Measurements from ENCODE around the gene HSF2BP.
A peak's percentile ranks its signal among the peaks of the same experiment; 100 is the strongest.

Gene HSF2BP

GRCh38 chr21:43645136-43645891, 14.0 kb downstream of the HSF2BP start:
- peak; percentile 67 for TF ChIP-seq CTCF (conservative IDR thresholded peaks at IDR 0.05; ENCODE audit: low read depth)
- ChIA-PET POLR2A (ENCODE audit: low non-redundant PET) (interaction anchor here (0.7 kb wide), 1 partner anchor 282 kb away, joined by 3 read pairs; no protein-coding TSS in a partner anchor), CTCF (interaction anchor here (0.6 to 0.7 kb wide), 2 partner anchors 20 to 25 kb away, joined by 3 read pairs; no protein-coding TSS in a partner anchor)
- DNase-seq (ENCODE audit: low spot score) = peak; percentile 49
- H3K27ac ChIP-seq = no peak overlapping the region; the same call in 1 of the 2 replicates

GRCh38 chr21:43644609-43645008, 14.7 kb downstream of the HSF2BP start:
- CTCF ChIA-PET = interaction anchor here (0.7 kb wide), 1 partner anchor 285 kb away, joined by 3 read pairs; no protein-coding TSS in a partner anchor
- H3K27ac ChIP-seq = peak overlapping the region; percentile 51
- POLR2A ChIA-PET (ENCODE audit: low non-redundant PET) = no interaction called here
- DNase-seq (ENCODE audit: low spot score) = no peak
- TF ChIP-seq CTCF (conservative IDR thresholded peaks at IDR 0.05; ENCODE audit: low read depth) = no peak

GRCh38 chr21:43644071-43644470, 15.2 kb downstream of the HSF2BP start:
- DNase-seq (ENCODE audit: low spot score) = no peak
- no peak overlapping the region for H3K27ac ChIP-seq
- TF ChIP-seq CTCF (conservative IDR thresholded peaks at IDR 0.05; ENCODE audit: low read depth) = no peak
- ChIA-PET POLR2A (ENCODE audit: low non-redundant PET) (no interaction called here), CTCF (interaction anchor here (0.7 kb wide), 1 partner anchor 285 kb away, joined by 3 read pairs; no protein-coding TSS in a partner anchor)

- CTCF ChIA-PET = no interaction called here
- POLR2A ChIA-PET (ENCODE audit: low non-redundant PET) = no interaction called here
- peak overlapping the region; percentile 40 for H3K27ac ChIP-seq
- TF ChIP-seq CTCF (conservative IDR thresholded peaks at IDR 0.05; ENCODE audit: low read depth) = no peak
- DNase-seq (ENCODE audit: low spot score) = no peak
These were observed 16.1 kb downstream of the HSF2BP start for GRCh38 chr21:43643193-43643592.

GRCh38 chr21:43640400-43640799, 18.9 kb downstream of the HSF2BP start:
- no peak for TF ChIP-seq CTCF (conservative IDR thresholded peaks at IDR 0.05; ENCODE audit: low read depth)
- CTCF ChIA-PET = interaction anchor here (0.6 to 0.7 kb wide), 2 partner anchors 17 to 45 kb away, joined by 3 to 4 read pairs; no protein-coding TSS in a partner anchor
- peak overlapping the region; percentile 92 for H3K27ac ChIP-seq
- no peak for DNase-seq (ENCODE audit: low spot score)
- POLR2A ChIA-PET (ENCODE audit: low non-redundant PET) = no interaction called here

- peak overlapping the region; percentile 92 for H3K27ac ChIP-seq
- ChIA-PET POLR2A (ENCODE audit: low non-redundant PET) (no interaction called here), CTCF (interaction anchor here (0.6 kb wide), 3 partner anchors 44 to 1437 kb away, joined by 3 to 4 read pairs (median 3); no protein-coding TSS in a partner anchor)
- DNase-seq (ENCODE audit: low spot score) = peak; percentile 60
- TF ChIP-seq CTCF (conservative IDR thresholded peaks at IDR 0.05; ENCODE audit: low read depth) = no peak
These were observed 19.6 kb downstream of the HSF2BP start for GRCh38 chr21:43639470-43640353.
